ENCODE results near the gene PRKACG. TPM values are rescaled to one million over a fixed set of nuclear protein-coding genes. Genes with fewer than 3 reads are reported as not detected.
"Not testable (repeated sequence)": the region's sequence is repeated elsewhere in the genome, so short reads cannot be mapped to it uniquely, and the experiment has no call there.

PRKACG gene
- not detected for total RNA-seq
- long read RNA-seq: 0 reads

DNA sequence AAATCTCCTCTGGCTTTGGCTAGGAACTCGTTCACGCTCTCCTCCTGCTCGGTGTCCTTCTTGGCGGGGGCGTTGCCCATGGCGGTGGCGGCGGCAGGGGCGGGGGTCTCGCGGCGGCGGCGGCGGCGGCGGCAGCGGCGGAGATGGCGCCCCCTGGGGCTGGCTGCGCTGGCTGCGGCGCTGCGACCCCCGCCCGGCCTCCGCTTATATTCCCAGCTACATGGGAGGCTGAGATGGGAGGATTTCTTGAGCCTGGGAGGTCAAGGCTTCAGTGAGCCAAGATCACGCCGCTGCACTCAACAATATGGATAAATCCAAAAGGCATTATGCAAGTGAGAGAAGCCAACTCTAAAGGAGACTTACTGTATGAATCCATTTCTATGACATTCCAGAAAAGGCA, at the start of gene PRKACG:
PRKACG (minus strand) TSS at position 101 of the 400 bp plus-strand sequence; CDS start at position 80, 21 bp downstream.
- intact Hi-C loops (cut with DNase I): no loop called here
- DNase-seq (no peak), ATAC-seq (ENCODE audit: poor library complexity) (no peak)

DNA sequence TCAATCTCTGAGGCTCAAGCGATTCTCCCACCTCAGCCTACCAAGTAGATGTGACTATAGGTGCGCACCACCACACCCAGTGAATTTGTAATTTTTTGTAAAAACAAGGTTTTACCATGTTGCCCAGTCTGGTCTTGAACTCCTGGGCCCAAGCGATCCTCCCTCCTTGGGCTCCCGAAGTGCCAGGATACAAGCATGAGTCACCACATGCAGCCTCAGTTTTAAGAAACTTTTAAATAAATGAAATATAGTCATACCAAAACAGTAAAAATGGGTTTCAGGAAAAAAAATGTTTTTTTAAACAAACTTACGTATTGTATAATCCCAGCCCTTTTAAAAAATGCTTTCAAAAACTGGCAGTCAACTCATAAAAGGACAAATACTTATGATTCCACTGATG, 48.3 kb upstream of the PRKACG start:
- intact Hi-C loops (cut with DNase I): no loop called here
- ATAC-seq (ENCODE audit: poor library complexity) (no peak), DNase-seq (no peak)

DNA sequence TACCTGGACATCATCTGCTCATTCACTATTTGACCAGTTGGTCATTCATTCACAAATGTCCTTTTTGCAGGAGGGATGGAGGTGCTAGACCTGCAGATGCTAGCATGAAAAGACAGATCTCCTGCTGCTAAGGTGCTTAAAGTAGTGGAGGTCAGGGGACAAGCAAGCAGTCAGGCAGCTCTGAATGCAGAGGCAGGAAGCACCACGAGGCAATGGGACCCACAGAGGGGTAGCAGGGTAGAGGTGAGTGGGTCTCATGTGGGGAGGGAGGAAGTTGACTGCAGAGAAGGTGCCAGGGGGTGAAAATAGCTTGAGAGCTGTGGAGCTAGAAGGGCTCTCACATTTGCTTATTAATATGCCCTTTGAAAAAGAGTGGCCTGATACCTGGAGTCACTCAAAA, 46.9 kb upstream of the PRKACG start:
- intact Hi-C loops (cut with DNase I): no loop called here
- ATAC-seq (ENCODE audit: poor library complexity): no peak
- no peak for DNase-seq

DNA sequence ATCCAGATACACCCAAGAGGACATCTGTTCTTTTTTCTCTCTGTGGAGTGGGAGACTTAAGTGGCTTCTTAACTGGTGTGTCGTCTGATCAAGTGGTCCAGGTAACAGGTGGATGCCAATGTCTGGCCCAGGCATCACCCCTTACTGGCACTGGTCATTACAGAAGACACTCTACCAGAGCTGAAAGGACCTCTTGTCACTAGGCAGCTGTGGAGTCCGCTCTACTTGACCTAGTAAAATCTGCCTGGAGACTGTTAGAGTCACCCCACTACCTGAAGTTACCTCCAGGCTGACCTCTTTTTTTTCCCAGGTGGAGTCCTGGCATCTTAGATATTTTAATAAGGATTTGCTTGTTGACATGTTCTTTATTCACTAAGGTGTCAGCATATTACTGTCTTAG, 44.2 kb upstream of the PRKACG start:
- no peak for DNase-seq
- no peak for ATAC-seq (ENCODE audit: poor library complexity)
- intact Hi-C loops (cut with DNase I): no loop called here

DNA sequence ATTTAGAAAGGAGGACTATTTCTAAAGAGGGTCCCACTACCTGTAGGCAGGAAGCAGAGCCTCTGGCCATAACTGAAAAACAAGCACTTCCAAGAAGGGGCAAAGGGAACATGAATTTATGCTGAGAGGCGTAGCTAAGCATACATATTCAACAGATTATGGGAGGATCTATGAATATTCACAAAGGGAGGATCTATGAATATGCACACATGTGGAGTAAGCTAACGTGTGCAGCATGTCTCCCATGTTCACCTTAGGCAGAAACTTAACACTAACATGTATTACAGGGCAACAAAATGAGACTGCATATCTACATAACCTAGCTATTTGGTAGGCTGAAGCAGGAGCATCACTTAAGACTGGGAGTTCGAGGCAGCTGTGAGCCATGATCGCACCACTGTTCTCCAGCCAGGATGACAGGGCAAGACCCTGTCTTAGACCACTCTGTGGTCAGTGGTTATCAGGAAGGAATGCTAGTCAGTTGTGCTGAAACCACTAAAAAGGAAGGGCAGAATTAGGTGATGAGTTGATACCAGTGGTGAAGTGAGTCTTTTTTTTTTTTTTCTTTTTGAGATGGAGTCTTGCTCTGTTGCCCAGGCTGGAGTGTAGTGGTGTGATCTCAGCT, 42.4 kb upstream of the PRKACG start:
- intact Hi-C loops (cut with DNase I): no loop called here
- no peak for ATAC-seq (ENCODE audit: poor library complexity)
- no peak for DNase-seq

DNA sequence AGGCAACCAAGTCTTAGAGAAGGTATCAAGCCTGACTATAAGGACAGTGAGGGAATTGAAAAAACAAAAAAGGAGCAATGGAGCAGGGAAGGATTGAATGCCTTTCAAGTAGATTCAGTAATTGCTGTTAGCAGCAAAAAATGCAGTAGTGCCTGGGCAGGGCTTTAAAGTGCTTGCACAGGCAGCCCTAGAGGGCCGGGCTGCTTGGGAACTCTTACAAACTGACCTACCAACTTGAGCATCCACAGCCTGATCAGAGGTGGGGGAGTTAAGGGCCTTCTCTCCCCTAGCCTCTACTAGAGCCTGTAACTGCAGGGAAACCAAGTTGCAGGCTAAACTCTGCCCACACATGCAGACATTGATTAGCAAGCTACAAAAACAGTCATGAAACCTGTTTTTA, 41.1 kb upstream of the PRKACG start:
- ATAC-seq (ENCODE audit: poor library complexity) (no peak), DNase-seq (no peak)
- intact Hi-C loops (cut with DNase I): loop anchor here (5.0 kb wide), 1 partner anchor 67 kb away; no protein-coding TSS in a partner anchor

DNA sequence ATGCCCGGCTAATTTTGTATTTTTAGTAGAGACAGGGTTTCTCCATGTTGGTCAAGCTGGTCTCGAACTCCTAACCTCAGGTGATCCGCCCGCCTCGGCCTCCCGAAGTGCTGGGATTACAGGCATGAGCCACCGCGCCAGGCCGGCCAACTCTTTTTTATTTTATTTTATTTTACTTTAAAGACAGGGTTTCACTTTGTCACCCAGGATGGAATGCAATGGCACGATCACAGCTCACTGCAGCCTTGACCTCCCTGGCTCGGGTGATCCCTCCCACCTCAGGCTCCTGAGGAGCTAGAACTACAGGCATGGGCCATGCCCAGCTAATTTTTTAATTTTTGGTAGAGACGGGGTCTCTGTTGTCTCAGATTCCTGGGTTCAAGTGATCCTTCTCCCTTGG, 37.0 kb upstream of the PRKACG start:
- intact Hi-C loops (cut with DNase I): loop anchor here (5.0 kb wide), 1 partner anchor 71 kb away; no protein-coding TSS in a partner anchor
- not testable (repeated sequence) for ATAC-seq (ENCODE audit: poor library complexity); DNase-seq

DNA sequence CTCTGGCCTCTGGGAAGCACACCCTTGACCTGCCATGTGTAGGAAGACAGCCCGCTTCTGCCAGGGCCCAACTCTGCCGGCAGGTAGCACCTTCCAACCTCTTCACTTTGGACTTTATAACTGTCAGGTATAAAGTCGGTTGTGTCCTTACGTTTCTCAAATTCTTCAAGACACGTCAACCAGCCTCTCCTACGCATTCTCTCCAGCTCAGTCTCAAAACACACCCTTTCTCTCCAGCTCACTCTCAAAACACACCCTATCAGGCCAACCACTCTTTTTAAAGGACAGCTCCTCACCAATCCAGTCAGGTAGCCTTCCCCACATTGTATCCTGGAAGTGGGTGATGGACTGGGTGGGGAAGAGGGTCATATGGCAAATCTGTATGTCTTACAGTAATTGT, 35.2 kb upstream of the PRKACG start:
- DNase-seq: no peak
- intact Hi-C loops (cut with DNase I): no loop called here

DNA sequence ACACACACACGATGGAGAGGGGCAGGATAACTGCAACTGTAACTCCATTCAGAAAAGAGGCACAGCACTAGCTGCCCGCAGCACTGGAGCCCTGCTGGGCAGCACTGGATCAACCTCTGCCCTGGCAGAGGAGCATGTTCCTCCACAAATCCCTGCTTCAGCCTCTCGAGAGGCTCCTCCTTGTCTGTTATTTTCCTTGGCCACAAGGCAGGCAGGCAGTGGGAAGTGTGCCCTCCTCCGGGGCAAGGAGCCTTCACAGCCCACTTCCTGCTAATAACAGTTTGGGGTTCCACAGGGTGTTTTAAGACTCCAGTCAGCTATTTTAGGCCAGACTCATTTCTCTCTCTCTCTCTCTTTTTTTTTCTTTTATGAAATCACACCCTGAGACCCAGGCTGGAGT, 33.5 kb upstream of the PRKACG start:
- intact Hi-C loops (cut with DNase I): no loop called here
- ATAC-seq (ENCODE audit: poor library complexity) (peak; percentile 9), DNase-seq (no peak)

More for the DNA sequence above, 35.2 kb upstream of the PRKACG start:
- ATAC-seq (ENCODE audit: poor library complexity): no peak

DNA sequence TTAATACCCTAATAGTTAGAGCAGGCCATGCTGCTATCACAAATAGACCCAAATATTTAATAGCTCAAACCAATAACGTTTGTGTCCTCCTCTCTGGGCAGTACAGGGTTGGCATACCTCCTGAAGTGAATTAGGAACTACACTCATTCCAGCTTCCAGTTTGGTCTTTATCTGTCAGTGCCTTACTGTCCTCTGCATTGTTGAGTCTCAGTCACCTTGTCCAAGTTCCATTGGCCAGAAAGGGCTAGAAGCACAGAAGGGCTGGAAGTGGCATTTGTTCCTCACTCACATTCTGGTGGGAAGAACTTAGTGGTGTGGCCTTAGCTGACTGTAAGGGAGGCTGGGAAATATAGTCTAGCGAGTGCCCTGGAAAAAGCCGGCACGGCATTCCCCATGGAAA, 32.8 kb upstream of the PRKACG start:
- no peak for DNase-seq
- intact Hi-C loops (cut with DNase I): no loop called here
- ATAC-seq (ENCODE audit: poor library complexity): peak; percentile 57

DNA sequence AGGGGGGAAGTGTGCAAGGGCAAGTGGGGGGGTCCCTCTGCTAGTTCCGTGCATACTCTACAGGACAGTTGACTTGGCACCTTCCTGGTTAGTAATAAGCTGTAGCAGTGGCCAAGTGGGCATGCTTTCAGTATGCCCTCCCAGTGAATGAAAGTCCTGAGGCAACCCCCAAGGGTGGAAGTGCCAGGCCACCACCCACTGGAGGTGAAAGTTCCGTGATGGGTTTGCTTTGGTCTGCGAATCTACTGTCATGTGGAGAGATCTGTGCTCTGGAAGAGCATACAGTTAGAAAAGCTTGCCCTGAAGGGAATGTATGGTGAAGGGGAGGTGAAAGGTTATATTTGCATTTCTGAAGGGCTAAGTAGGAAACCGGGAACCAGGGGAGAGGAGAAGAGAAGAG, 31.9 kb upstream of the PRKACG start:
- intact Hi-C loops (cut with DNase I): no loop called here
- DNase-seq (no peak), ATAC-seq (ENCODE audit: poor library complexity) (no peak)

DNA sequence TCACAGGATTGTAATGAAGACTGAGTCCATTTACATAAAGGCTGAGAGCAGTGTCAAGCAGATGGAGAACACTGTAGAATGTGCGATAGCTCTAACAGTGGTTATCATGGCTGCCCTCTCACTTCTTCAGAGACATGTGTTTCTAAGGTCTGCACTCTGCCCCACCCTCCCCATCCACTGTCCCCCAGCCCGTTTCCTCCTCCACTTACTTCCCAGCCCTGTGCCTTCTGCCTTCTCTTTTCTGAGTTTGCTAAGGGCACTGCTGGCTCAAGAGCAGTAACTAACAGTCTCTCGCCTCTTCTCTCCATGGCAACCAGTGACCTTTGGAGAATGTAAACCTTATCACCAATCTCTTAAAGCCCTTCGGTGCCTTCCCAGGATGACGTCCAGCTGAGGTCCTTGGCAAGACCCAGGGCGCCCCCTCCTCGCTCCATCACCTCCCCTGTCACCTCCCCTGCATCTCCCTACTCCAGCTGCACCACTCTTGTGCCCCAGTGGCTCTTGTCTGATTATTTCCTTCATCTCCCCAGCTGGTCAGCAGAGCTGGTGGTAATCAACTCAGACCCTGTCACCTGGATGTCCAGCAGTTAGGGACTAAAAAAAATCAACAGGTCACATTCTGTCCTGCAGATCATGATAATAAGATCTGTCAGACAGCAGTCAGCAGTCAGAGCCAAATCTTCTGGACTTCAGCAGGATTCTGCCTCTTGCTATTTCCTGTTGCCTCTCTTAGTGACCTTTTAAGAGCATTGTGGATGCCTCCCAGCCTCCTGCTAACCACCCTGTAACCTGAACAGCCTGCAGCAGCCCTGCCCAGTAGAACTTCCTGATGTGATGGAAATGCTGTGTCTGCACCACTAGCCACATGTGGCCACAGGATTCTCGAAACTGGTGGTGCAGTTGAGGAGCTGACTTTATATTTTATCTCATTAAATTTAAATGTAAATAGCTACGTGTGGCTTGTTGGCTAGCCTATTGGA, 30.6 kb upstream of the PRKACG start:
- DNase-seq (no peak), ATAC-seq (ENCODE audit: poor library complexity) (peak; percentile 48)
- intact Hi-C loops (cut with DNase I): no loop called here

DNA sequence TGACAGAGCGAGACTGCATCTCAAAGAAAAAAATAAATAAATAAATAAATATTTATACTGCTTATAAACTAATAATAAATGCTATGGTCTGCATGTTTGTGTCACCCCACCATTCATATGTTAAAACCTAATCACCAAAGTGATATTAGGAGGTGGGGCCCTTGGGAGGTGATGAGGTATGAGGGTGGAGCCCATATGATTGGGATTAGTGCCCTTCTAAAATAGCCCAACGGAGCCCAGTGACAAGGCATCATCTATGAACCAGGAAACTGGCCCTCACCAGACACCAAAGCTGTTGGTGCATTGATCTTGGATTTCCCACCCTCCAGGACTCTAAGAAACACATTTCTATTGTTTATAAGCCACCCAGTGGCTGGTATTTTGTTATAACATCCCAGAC, 26.7 kb upstream of the PRKACG start:
- no peak for DNase-seq
- intact Hi-C loops (cut with DNase I): no loop called here
- ATAC-seq (ENCODE audit: poor library complexity): no peak

DNA sequence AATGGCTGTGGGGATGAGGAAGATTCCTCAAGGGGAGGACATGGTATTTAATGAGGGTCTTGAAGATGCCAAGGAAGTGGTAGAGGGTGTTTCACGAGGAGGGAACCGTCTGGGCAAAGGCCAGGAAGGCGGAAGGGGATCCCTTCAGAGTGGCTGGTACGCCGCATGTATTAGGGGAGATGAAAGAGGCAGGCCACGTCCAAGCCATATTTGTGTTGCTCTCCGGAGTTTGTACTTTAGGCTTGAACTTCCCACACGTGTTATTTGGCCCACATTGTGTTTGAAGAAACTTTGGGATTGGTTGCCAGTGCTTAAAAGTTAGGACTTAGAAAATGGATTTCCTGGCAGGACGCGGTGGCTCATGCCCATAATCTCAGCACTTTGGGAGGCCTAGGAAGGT, 22.9 kb upstream of the PRKACG start:
- no peak for DNase-seq
- no peak for ATAC-seq (ENCODE audit: poor library complexity)
- intact Hi-C loops (cut with DNase I): no loop called here

DNA sequence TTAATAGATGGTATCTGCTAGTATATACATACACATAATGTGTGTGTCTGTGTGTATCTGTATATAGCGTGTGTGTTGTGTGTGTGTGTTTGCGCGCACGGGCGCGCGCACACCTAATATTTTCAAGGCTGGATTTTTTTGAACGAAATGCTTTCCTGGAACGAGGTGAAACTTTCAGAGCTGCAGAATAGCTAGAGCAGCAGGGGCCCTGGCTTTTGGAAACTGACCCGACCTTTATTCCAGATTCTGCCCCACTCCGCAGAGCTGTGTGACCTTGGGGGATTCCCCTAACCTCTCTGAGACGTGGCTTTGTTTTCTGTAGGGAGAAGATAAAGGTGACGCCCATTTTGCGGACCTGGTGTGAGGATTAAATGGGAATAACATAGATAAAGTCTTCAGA, 22.4 kb upstream of the PRKACG start:
- peak; percentile 15 for ATAC-seq (ENCODE audit: poor library complexity)

DNA sequence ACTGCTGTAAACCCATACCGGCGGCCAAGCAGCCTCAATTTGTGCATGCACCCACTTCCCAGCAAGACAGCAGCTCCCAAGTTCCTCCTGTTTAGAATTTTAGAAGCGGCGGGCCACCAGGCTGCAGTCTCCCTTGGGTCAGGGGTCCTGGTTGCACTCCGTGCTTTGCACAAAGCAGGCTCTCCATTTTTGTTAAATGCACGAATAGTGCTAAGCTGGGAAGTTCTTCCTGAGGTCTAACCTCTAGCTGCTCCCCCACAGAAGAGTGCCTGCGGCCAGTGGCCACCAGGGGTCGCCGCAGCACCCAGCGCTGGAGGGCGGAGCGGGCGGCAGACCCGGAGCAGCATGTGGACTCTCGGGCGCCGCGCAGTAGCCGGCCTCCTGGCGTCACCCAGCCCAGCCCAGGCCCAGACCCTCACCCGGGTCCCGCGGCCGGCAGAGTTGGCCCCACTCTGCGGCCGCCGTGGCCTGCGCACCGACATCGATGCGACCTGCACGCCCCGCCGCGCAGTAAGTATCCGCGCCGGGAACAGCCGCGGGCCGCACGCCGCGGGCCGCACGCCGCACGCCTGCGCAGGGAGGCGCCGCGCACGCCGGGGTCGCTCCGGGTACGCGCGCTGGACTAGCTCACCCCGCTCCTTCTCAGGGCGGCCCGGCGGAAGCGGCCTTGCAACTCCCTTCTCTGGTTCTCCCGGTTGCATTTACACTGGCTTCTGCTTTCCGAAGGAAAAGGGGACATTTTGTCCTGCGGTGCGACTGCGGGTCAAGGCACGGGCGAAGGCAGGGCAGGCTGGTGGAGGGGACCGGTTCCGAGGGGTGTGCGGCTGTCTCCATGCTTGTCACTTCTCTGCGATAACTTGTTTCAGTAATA, 21.8 kb upstream of the PRKACG start, which contains the start of gene FXN:
FXN (plus strand) TSS at position 315 of the 871 bp plus-strand sequence; CDS start at position 346, 31 bp downstream.
- peak; percentile 90 for DNase-seq
- peak; percentile 97 for ATAC-seq (ENCODE audit: poor library complexity)
- intact Hi-C loops (cut with DNase I): no loop called here

More for the DNA sequence above, 22.4 kb upstream of the PRKACG start:
- DNase-seq: no peak
- intact Hi-C loops (cut with DNase I): no loop called here

DNA sequence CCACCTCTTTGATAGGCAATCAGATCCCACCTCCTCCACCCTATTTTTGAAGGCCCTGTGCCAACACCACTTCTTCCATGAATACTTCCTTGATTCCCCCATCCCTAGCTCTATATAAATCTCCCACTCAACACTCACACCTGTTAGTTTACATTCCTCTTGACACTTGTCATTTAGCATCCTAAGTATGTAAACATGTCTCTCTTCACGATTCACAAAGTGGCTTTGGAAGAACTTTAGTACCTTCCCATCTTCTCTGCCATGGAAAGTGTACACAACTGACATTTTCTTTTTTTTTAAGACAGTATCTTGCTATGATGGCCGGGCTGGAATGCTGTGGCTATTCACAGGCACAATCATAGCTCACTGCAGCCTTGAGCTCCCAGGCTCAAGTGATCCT, 20.2 kb upstream of the PRKACG start:
- ATAC-seq (ENCODE audit: poor library complexity) (no peak), DNase-seq (no peak)
- intact Hi-C loops (cut with DNase I): no loop called here

DNA sequence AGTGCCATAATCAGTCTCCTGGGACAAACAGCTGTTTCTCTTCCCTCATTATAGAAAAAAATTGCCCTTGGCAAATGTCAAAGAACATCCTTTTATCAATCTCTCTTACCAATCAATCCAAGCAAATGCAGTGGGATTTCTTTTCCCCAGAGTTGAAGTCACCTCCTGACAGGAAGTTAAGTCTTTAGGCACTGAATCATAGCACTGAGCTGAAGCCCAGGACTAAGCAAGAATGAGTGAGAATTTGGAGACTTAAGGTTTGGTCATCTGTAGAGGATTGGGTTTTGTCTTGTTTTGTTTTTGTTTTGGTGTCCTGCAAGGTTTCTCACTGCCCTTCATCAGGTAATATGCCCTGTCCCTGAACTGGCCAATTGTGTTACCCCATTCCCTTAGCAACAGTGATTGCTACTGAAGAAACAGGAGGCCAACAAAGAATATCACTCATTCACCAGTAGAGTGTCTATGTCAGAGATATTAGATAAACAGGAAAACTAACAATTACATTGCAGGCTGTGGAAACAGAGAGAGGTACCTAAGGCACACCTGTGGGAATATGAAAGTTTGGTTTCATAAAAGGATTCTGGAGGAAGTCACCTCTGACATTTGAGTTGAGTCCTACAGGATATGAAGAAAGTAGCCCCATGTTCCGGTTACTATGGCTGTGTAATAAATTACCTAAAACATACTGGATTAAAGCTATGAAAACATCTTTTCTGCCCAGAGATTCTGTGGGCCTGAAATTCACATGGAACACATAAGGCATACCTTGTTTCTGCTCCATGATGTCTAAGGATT, 17.1 kb upstream of the PRKACG start:
- ATAC-seq (ENCODE audit: poor library complexity) (no peak), DNase-seq (no peak)
- intact Hi-C loops (cut with DNase I): no loop called here

All from Right ventricle myocardium superior (tissue), 1 donor.